HepG2 (cell line): ENCODE results near the gene SEC62. TPM values are rescaled to one million over a fixed set of nuclear protein-coding genes. Genes with fewer than 3 reads are reported as not detected.

Source experiments
- AHR ChIP-seq: IDR thresholded peaks from 2 replicates; pipeline ENCODE4 v1.6.1; 2018; ENCODE audit warnings: missing genetic modification reagents, missing compliant biosample characterization
- ASH2L ChIP-seq: fragments of 300-600, 200-600 bp; sonication (generic); IDR thresholded peaks from 2 replicates; pipeline ENCODE4 v1.7.0; 2017; ENCODE audit warnings: low read depth, mild to moderate bottlenecking, moderate library complexity, mixed read lengths, low read length; ENCODE audit not compliant: insufficient read length
- BORCS8-MEF2B ChIP-seq: sonication (generic); formaldehyde crosslinking; IDR thresholded peaks from 2 replicates; pipeline ENCODE4 v1.8.0; 2022; ENCODE audit warnings: mild to moderate bottlenecking, missing genetic modification reagents
- CENPBD1 ChIP-seq: sonication (generic); formaldehyde crosslinking; IDR thresholded peaks from 2 replicates; pipeline ENCODE4 v1.8.0; 2022; ENCODE audit warnings: missing genetic modification reagents, low read depth, mild to moderate bottlenecking, borderline replicate concordance
- DMTF1 ChIP-seq: sonication (generic); formaldehyde crosslinking; IDR thresholded peaks from 2 replicates; pipeline ENCODE4 v1.4.0; 2020; ENCODE audit warnings: mild to moderate bottlenecking, missing genetic modification reagents
- FOSL2 ChIP-seq: sonication (generic); formaldehyde crosslinking; IDR thresholded peaks from 2 replicates; pipeline ENCODE4 v1.4.0; 2020; ENCODE audit warnings: missing genetic modification reagents
- HNF4G ChIP-seq, 2 experiments: sonication (generic) in 1 of 2; formaldehyde crosslinking in 1 of 2; IDR thresholded peaks; 2 replicates each; pipeline versions ENCODE4 v1.4.0 to v1.6.1; 2011 to 2020; ENCODE audit warnings: borderline replicate concordance in 2 of 2, low read depth in 2 of 2, mild to moderate bottlenecking in 2 of 2, low read length in 1 of 2, missing genetic modification reagents in 1 of 2, moderate library complexity in 1 of 2
- JDP2 ChIP-seq: sonication (generic); formaldehyde crosslinking; IDR thresholded peaks from 2 replicates; pipeline ENCODE4 v1.8.1; 2022; ENCODE audit warnings: missing genetic modification reagents, borderline replicate concordance
- KDM1A ChIP-seq: IDR thresholded peaks from 2 replicates; pipeline ENCODE4 v1.6.1; 2016; ENCODE audit warnings: missing compliant biosample characterization
- KLF11 ChIP-seq: IDR thresholded peaks from 2 replicates; pipeline ENCODE4 v1.6.1; 2016; ENCODE audit warnings: missing compliant biosample characterization
- KLF15 ChIP-seq: sonication (generic); formaldehyde crosslinking; IDR thresholded peaks from 2 replicates; pipeline ENCODE4 v1.8.1; 2023; ENCODE audit warnings: borderline replicate concordance, mild to moderate bottlenecking, inconsistent platforms, missing genetic modification reagents, mixed read lengths
- MIXL1 ChIP-seq: IDR thresholded peaks from 2 replicates; pipeline ENCODE4 v1.6.1; 2016
- MTF1 ChIP-seq: sonication (generic); formaldehyde crosslinking; IDR thresholded peaks from 2 replicates; pipeline ENCODE4 v1.5.0; 2020; ENCODE audit warnings: missing genetic modification reagents
- PATZ1 ChIP-seq: sonication (generic); formaldehyde crosslinking; IDR thresholded peaks from 2 replicates; pipeline ENCODE4 v1.4.0; 2020; ENCODE audit warnings: missing genetic modification reagents
- SALL1 ChIP-seq: sonication (generic); formaldehyde crosslinking; IDR thresholded peaks from 2 replicates; pipeline ENCODE4 v1.8.0; 2022; ENCODE audit warnings: mild to moderate bottlenecking, missing genetic modification reagents
- SOX13 ChIP-seq, 3 experiments: fragments of 450-650 bp in 1 of 3; sonication (generic) in 1 of 3; formaldehyde crosslinking in 1 of 3; IDR thresholded peaks in 2 of 3; conservative IDR thresholded peaks in 1 of 3; 2 replicates each; pipeline versions ENCODE4 v1.5.0 to v1.6.1; 2016 to 2020; ENCODE audit warnings: antibody characterized with exemption in 1 of 3, mild to moderate bottlenecking in 1 of 3, missing compliant biosample characterization in 1 of 3, missing genetic modification reagents in 1 of 3, moderate library complexity in 1 of 3
- SP2 ChIP-seq: sonication (generic); formaldehyde crosslinking; IDR thresholded peaks from 2 replicates; pipeline ENCODE4 v1.5.1; 2020; ENCODE audit warnings: mild to moderate bottlenecking, missing genetic modification reagents
- ZNF101 ChIP-seq: sonication (generic); formaldehyde crosslinking; IDR thresholded peaks from 2 replicates; pipeline ENCODE4 v1.4.0; 2020; ENCODE audit warnings: mild to moderate bottlenecking, low read depth, missing genetic modification reagents, borderline replicate concordance
- ZNF609 ChIP-seq: sonication (generic); formaldehyde crosslinking; IDR thresholded peaks from 2 replicates; pipeline ENCODE4 v1.4.0; 2020; ENCODE audit warnings: mild to moderate bottlenecking, missing genetic modification reagents, borderline replicate concordance
- ZNF761 ChIP-seq: sonication (generic); formaldehyde crosslinking; conservative IDR thresholded peaks from 2 replicates; pipeline ENCODE4 v1.4.0; 2020; ENCODE audit warnings: mild to moderate bottlenecking, missing genetic modification reagents
- polyA plus RNA-seq, 8 experiments: library from polyadenylated mRNA; depleted of rRNA in 3 of 8; stranded (reverse) in 7 of 8; unstranded in 1 of 8; fragments of >200 nt; fragmentation: Illumina TruSeq in 4 of 8; extraction: Trizol in 4 of 8; gene quantifications; 2 replicates each; pipeline versions ENCODE4 v1.2.1 to v1.2.3, GENCODE V29; 2011 to 2016; ENCODE audit warnings: low read depth in 4 of 8, missing spikeins in 1 of 8, mixed read lengths in 1 of 8; ENCODE audit not compliant: insufficient read depth in 1 of 8
- total RNA-seq, 5 experiments: library from RNA; depleted of rRNA; stranded (reverse); fragments of >200 nt; fragmentation: Illumina TruSeq; extraction: Trizol; gene quantifications; 2 replicates each; pipeline ENCODE4 v1.2.3, GENCODE V29; 2016; ENCODE audit warnings: low read depth in 1 of 5

SEC62 gene
- total and polyA plus RNA-seq, 2 of the 13 experiments (the other 11 are each of a cell fraction or from before 2014, with no cell fraction given), result 54.0 to 68.7 TPM

- TF ChIP-seq PATZ1 (CRISPR knock-in tag) (no peak), ZNF761 (CRISPR knock-in tag) (no peak), KLF15 (CRISPR knock-in tag) (no peak), ZNF101 (CRISPR knock-in tag) (no peak), DMTF1 (CRISPR knock-in tag) (no peak), HNF4G (IDR thresholded peaks at IDR 0.05; ENCODE audit: borderline replicate concordance, low read depth, low read length) (no peak), HNF4G (CRISPR knock-in tag; IDR thresholded peaks at IDR 0.05; ENCODE audit: borderline replicate concordance, low read depth) (no peak), AHR (CRISPR knock-in tag) (no peak), KDM1A (no peak), CENPBD1 (CRISPR knock-in tag) (no peak), KLF11 (peak; percentile 76; the same call in 1 of the 2 replicates), MTF1 (no peak), SOX13 (IDR thresholded peaks at IDR 0.05) (no peak), SOX13 (CRISPR knock-in tag; conservative IDR thresholded peaks at IDR 0.05 in 1 of 2, IDR thresholded peaks at IDR 0.05 in 1 of 2) (peak in 1 of 2 experiments; percentile 81; a peak in 2 of 4 replicates), ZNF609 (CRISPR knock-in tag) (peak; percentile 63; the same call in 1 of the 2 replicates), ASH2L (no peak), SALL1 (CRISPR knock-in tag) (peak; percentile 84), BORCS8-MEF2B (no peak), FOSL2 (CRISPR knock-in tag) (peak; percentile 79), JDP2 (CRISPR knock-in tag) (no peak), MIXL1 (CRISPR knock-in tag) (peak; percentile 95), SP2 (CRISPR knock-in tag) (no peak)
These were observed 37.3 kb downstream of the SEC62 start (continued) for GRCh38 chr3:170003881-170004356.
